A549 treated with CpdA at 1 μM for 4 hours (cell line): ENCODE data around the gene KRTAP1-4. TPM values are rescaled to one million over a fixed set of nuclear protein-coding genes. Genes with fewer than 3 reads are reported as not detected.

Source experiments
- total RNA-seq: library from RNA; stranded (reverse); fragments of 200-300 nt; extraction: Qiagen RNA extraction; gene quantifications from 5 replicates; pipeline ENCODE4 v1.2.3, GENCODE V29; 2022; ENCODE audit warnings: low read depth

KRTAP1-4 gene
- not detected in 5 replicates for total RNA-seq

GRCh38 chr17:41029633-41030245, at the start of gene KRTAP1-4:
KRTAP1-4 (minus strand) TSS chr17:41030195; CDS start chr17:41030078, 117 bp downstream.

GRCh38 chr17:41065829-41066624, 36.0 kb upstream of the KRTAP1-4 start, which contains the start of gene KRTAP2-4:
KRTAP2-4 (minus strand) TSS chr17:41065879; CDS start chr17:41065845, 34 bp downstream.

GRCh38 chr17:41060052-41060604, 30.1 kb upstream of the KRTAP1-4 start, which contains the start of gene KRTAP2-3:
KRTAP2-3 (minus strand) TSS chr17:41060114; CDS start chr17:41060050, 64 bp downstream.

GRCh38 chr17:41055130-41055529, 25.1 kb upstream of the KRTAP1-4 start, which contains the start of gene KRTAP2-2:
KRTAP2-2 (minus strand) TSS chr17:41055230; CDS start chr17:41055211, 19 bp downstream.

GRCh38 chr17:41046735-41047465, 16.9 kb upstream of the KRTAP1-4 start, which contains the start of gene KRTAP2-1:
KRTAP2-1 (minus strand) TSS chr17:41047316; CDS start chr17:41047267, 49 bp downstream.

GRCh38 chr17:41040783-41041571, 11.0 kb upstream of the KRTAP1-4 start, which contains the start of gene KRTAP1-1:
KRTAP1-1 (minus strand) TSS chr17:41041450; CDS start chr17:41041397, 53 bp downstream.

GRCh38 chr17:41034346-41034935, 4.4 kb upstream of the KRTAP1-4 start, which contains the start of gene KRTAP1-3:
KRTAP1-3 (minus strand) TSS chr17:41034874; CDS start chr17:41034821, 53 bp downstream.

GRCh38 chr17:41026715-41027471, 3.1 kb downstream of the KRTAP1-4 start, which contains the start of gene KRTAP1-5:
KRTAP1-5 (minus strand) TSS chr17:41027208; CDS start chr17:41027155, 53 bp downstream.

GRCh38 chr17:41008811-41009210, 21.2 kb downstream of the KRTAP1-4 start, which contains the start of gene KRTAP3-1:
KRTAP3-1 (minus strand) TSS chr17:41009128; CDS start chr17:41009074, 54 bp downstream.

GRCh38 chr17:40999563-40999962, 30.4 kb downstream of the KRTAP1-4 start, which contains the start of gene KRTAP3-2:
KRTAP3-2 (minus strand) TSS chr17:40999906; CDS start chr17:40999853, 53 bp downstream.

GRCh38 chr17:40993839-40994238, 36.2 kb downstream of the KRTAP1-4 start, which contains the start of gene KRTAP3-3:
KRTAP3-3 (minus strand) TSS chr17:40994164; CDS start chr17:40994097, 67 bp downstream.

GRCh38 chr17:40984226-40984625, 45.8 kb downstream of the KRTAP1-4 start, which contains the start of gene KRT40:
KRT40 (minus strand) TSS chr17:40984326; CDS start chr17:40984273, 53 bp downstream.

Other genes starting within 250 kb of the KRTAP1-4 start
- not detected in 5 replicates for gene KRT27, start 247.6 kb downstream of the KRTAP1-4 start, total RNA-seq
- gene KRT28, start 230.2 kb downstream of the KRTAP1-4 start, total RNA-seq: not detected in 5 replicates
- 83.2 to 124 TPM (median 115 TPM) in 5 replicates for gene KRT10, start 207.6 kb downstream of the KRTAP1-4 start, total RNA-seq
- gene KRT12, start 163.0 kb downstream of the KRTAP1-4 start, total RNA-seq: 0.08 TPM in 1 of 5 replicates, not detected in the others
- gene KRT20, start 145.0 kb downstream of the KRTAP1-4 start, total RNA-seq: 0.17 to 0.52 TPM (median 0.26 TPM) in 5 replicates
- 0.08 TPM in 1 of 5 replicates, not detected in the others for gene KRT23, start 92.5 kb downstream of the KRTAP1-4 start, total RNA-seq
- not detected in 5 replicates for gene KRT39, start 63.2 kb downstream of the KRTAP1-4 start, total RNA-seq
- not detected in 5 replicates for gene KRT40, start 45.9 kb downstream of the KRTAP1-4 start, total RNA-seq
- gene KRTAP3-3, start 36.0 kb downstream of the KRTAP1-4 start, total RNA-seq: not detected in 5 replicates
- gene KRTAP3-2, start 30.3 kb downstream of the KRTAP1-4 start, total RNA-seq: 0.16 to 0.35 TPM (median 0.30 TPM) in 3 of 5 replicates, not detected in the others
- not detected in 5 replicates for gene KRTAP3-1, start 21.1 kb downstream of the KRTAP1-4 start, total RNA-seq
- gene KRTAP1-5, start 3.0 kb downstream of the KRTAP1-4 start, total RNA-seq: 0.12 TPM in 1 of 5 replicates, not detected in the others
- not detected in 5 replicates for gene KRTAP1-3, start 4.7 kb upstream of the KRTAP1-4 start, total RNA-seq
- gene KRTAP1-1, start 11.3 kb upstream of the KRTAP1-4 start, total RNA-seq: not detected in 5 replicates
- not detected in 5 replicates for gene KRTAP2-1, start 17.1 kb upstream of the KRTAP1-4 start, total RNA-seq
- gene KRTAP2-2, start 25.0 kb upstream of the KRTAP1-4 start, total RNA-seq: not detected in 5 replicates
- gene KRTAP2-3, start 29.9 kb upstream of the KRTAP1-4 start, total RNA-seq: 0.08 TPM in 1 of 5 replicates, not detected in the others
- not detected in 5 replicates for gene KRTAP2-4, start 35.7 kb upstream of the KRTAP1-4 start, total RNA-seq
- gene KRTAP4-7, start 54.0 kb upstream of the KRTAP1-4 start, total RNA-seq: not detected in 5 replicates
- gene KRTAP4-8, start 67.9 kb upstream of the KRTAP1-4 start, total RNA-seq: 0.05 to 0.12 TPM in 2 of 5 replicates, not detected in the others
- not detected in 5 replicates for gene KRTAP4-16, start 72.0 kb upstream of the KRTAP1-4 start, total RNA-seq
- gene KRTAP4-9, start 75.2 kb upstream of the KRTAP1-4 start, total RNA-seq: not detected in 5 replicates
- not detected in 5 replicates for gene KRTAP4-11, start 88.2 kb upstream of the KRTAP1-4 start, total RNA-seq
- not detected in 5 replicates for gene KRTAP4-12, start 94.0 kb upstream of the KRTAP1-4 start, total RNA-seq
- not detected in 5 replicates for gene KRTAP4-6, start 110.3 kb upstream of the KRTAP1-4 start, total RNA-seq
- gene KRTAP4-5, start 119.6 kb upstream of the KRTAP1-4 start, total RNA-seq: not detected in 5 replicates
- gene KRTAP4-4, start 130.6 kb upstream of the KRTAP1-4 start, total RNA-seq: not detected in 5 replicates
- gene KRTAP4-3, start 138.0 kb upstream of the KRTAP1-4 start, total RNA-seq: not detected in 5 replicates
- not detected in 5 replicates for gene KRTAP4-2, start 148.0 kb upstream of the KRTAP1-4 start, total RNA-seq
- gene KRTAP4-1, start 154.7 kb upstream of the KRTAP1-4 start, total RNA-seq: 0.07 to 0.56 TPM (median 0.26 TPM) in 4 of 5 replicates, not detected in the other
- not detected in 5 replicates for gene KRTAP9-1, start 159.7 kb upstream of the KRTAP1-4 start, total RNA-seq
- not detected in 5 replicates for gene KRTAP9-2, start 196.5 kb upstream of the KRTAP1-4 start, total RNA-seq
- gene KRTAP9-3, start 202.3 kb upstream of the KRTAP1-4 start, total RNA-seq: not detected in 5 replicates
- not detected in 5 replicates for gene KRTAP9-8, start 207.8 kb upstream of the KRTAP1-4 start, total RNA-seq
- not detected in 5 replicates for gene KRTAP9-4, start 219.5 kb upstream of the KRTAP1-4 start, total RNA-seq
- gene KRTAP9-9, start 225.2 kb upstream of the KRTAP1-4 start, total RNA-seq: not detected in 5 replicates
- not detected in 5 replicates for gene KRTAP9-6, start 235.2 kb upstream of the KRTAP1-4 start, total RNA-seq
- gene KRTAP9-7, start 245.5 kb upstream of the KRTAP1-4 start, total RNA-seq: not detected in 5 replicates